IMR-90 (cell line): Measurements from ENCODE around the gene ERBB4. TPM values are rescaled to one million over a fixed set of nuclear protein-coding genes. Genes with fewer than 3 reads are reported as not detected.

Experiments
- ATAC-seq: fragments of 200-7000 bp; cut with Tn5 transposase; 2 replicates; pipeline ENCODE4 v1.9.1; 2020; ENCODE audit warnings: low read depth, mild to moderate bottlenecking, moderate library complexity
- BruUV-seq: library from RNA; stranded (reverse); fragments of 400-500 nt; replicated peaks from 2 replicates; lab custom pipeline; 2021; lab: Mats Ljungman, UMichigan
- CTCF ChIA-PET: fragments of 300-600 bp; formaldehyde crosslinking; extraction: SDS; loops from one replicate; lab custom pipeline; 2021; ENCODE audit warnings: antibody characterized with exemption; lab: Yijun Ruan, JAX
- POLR2A ChIA-PET: fragments of 300-600 bp; sonication (Branson Sonifier 250); formaldehyde crosslinking; loops from one replicate; lab custom pipeline; 2022; ENCODE audit warnings: antibody characterized with exemption; ENCODE audit not compliant: unreplicated experiment; lab: Charles Lee
- DNase-seq: peaks from one replicate; pipeline ENCODE4 v3.0.0; 2013
- H2AFZ ChIP-seq: replicated peaks from 2 replicates; pipeline ENCODE3; 2013; ENCODE audit warnings: low read length, mild to moderate bottlenecking; ENCODE audit not compliant: poor library complexity
- H2AK5ac ChIP-seq: 2 replicates; pipeline ENCODE4 v1.6.1; 2013; ENCODE audit warnings: low read depth, low read length, inconsistent platforms
- H2AK9ac ChIP-seq: replicated peaks from 2 replicates; pipeline ENCODE3; 2013; ENCODE audit warnings: mild to moderate bottlenecking, low read depth, low read length, moderate library complexity; ENCODE audit not compliant: poor library complexity
- H2BK120ac ChIP-seq: 2 replicates; pipeline ENCODE4 v1.6.1; 2013; ENCODE audit warnings: low read depth, low read length, inconsistent platforms
- H2BK15ac ChIP-seq: 3 replicates; pipeline ENCODE4 v1.6.1; 2013; ENCODE audit warnings: low read depth, low read length, inconsistent platforms
- H2BK20ac ChIP-seq: 2 replicates; pipeline ENCODE4 v1.6.1; 2013; ENCODE audit warnings: low read depth, mild to moderate bottlenecking, inconsistent platforms, low read length, moderate library complexity
- H2BK5ac ChIP-seq: 2 replicates; pipeline ENCODE4 v1.6.1; 2013; ENCODE audit warnings: mild to moderate bottlenecking, low read depth, low read length, inconsistent platforms; ENCODE audit not compliant: poor library complexity, severe bottlenecking
- H3K14ac ChIP-seq: replicated peaks from 2 replicates; pipeline ENCODE4 v1.6.1; 2013; ENCODE audit warnings: low read depth, low read length, inconsistent platforms
- H3K18ac ChIP-seq: 2 replicates; pipeline ENCODE4 v1.6.1; 2013; ENCODE audit warnings: low read depth, low read length, control low read depth
- H3K23ac ChIP-seq: 2 replicates; pipeline ENCODE4 v1.6.1; 2013; ENCODE audit warnings: low read depth, low read length, inconsistent platforms
- H3K27ac ChIP-seq: 2 replicates; pipeline ENCODE4 v1.5.1; 2013; ENCODE audit warnings: mild to moderate bottlenecking, control low read depth, low read length; ENCODE audit not compliant: insufficient read depth
- H3K27me3 ChIP-seq: 2 replicates; pipeline ENCODE4 v1.6.1; 2013; ENCODE audit warnings: low read length; ENCODE audit not compliant: control insufficient read depth, insufficient read depth
- H3K36me3 ChIP-seq: 2 replicates; pipeline ENCODE4 v1.6.1; 2013; ENCODE audit warnings: low read length, mixed read lengths; ENCODE audit not compliant: control insufficient read depth, insufficient read depth
- H3K4ac ChIP-seq: 2 replicates; pipeline ENCODE4 v1.6.1; 2013; ENCODE audit warnings: low read depth, low read length, inconsistent platforms
- H3K4me1 ChIP-seq: 2 replicates; pipeline ENCODE4 v1.6.1; 2013; ENCODE audit warnings: low read length, mixed read lengths; ENCODE audit not compliant: control insufficient read depth, insufficient read depth
- H3K4me2 ChIP-seq: 2 replicates; pipeline ENCODE4 v1.6.1; 2013; ENCODE audit warnings: low read depth, mild to moderate bottlenecking, control low read depth, low read length, moderate library complexity
- H3K4me3 ChIP-seq: 2 replicates; pipeline ENCODE4 v1.5.1; 2013; ENCODE audit warnings: low read depth, mild to moderate bottlenecking, control low read depth, low read length, moderate library complexity; ENCODE audit not compliant: insufficient read depth
- H3K56ac ChIP-seq: 2 replicates; pipeline ENCODE4 v1.6.1; 2013; ENCODE audit warnings: low read length, inconsistent platforms; ENCODE audit not compliant: insufficient read depth; ENCODE audit errors: extremely low read depth
- H3K79me1 ChIP-seq, 2 experiments: 2 replicates each; pipeline ENCODE4 v1.6.1; 2013; ENCODE audit warnings: low read length in 2 of 2, inconsistent platforms in 1 of 2, low read depth in 1 of 2
- H3K9ac ChIP-seq: 2 replicates; pipeline ENCODE4 v1.6.1; 2013; ENCODE audit warnings: low read depth, low read length, control low read depth
- H3K9me1 ChIP-seq: 2 replicates; pipeline ENCODE4 v1.6.1; 2013; ENCODE audit warnings: low read length, inconsistent platforms; ENCODE audit not compliant: insufficient read depth
- H3K9me3 ChIP-seq: 2 replicates; pipeline ENCODE4 v1.6.1; 2013; ENCODE audit warnings: low read length; ENCODE audit not compliant: control insufficient read depth, insufficient read depth
- H4K20me1 ChIP-seq: 2 replicates; pipeline ENCODE4 v1.6.1; 2013; ENCODE audit warnings: low read length, inconsistent platforms; ENCODE audit not compliant: insufficient read depth
- H4K5ac ChIP-seq: 2 replicates; pipeline ENCODE4 v1.6.1; 2013; ENCODE audit warnings: mild to moderate bottlenecking, low read depth, low read length, control low read depth
- H4K8ac ChIP-seq, 2 experiments: 2 replicates each; pipeline ENCODE4 v1.6.1; 2013; ENCODE audit warnings: low read depth in 2 of 2, low read length in 2 of 2, control low read depth in 1 of 2, inconsistent platforms in 1 of 2
- H4K91ac ChIP-seq: 2 replicates; pipeline ENCODE4 v1.6.1; 2013; ENCODE audit warnings: low read depth, low read length, inconsistent platforms; ENCODE audit not compliant: insufficient read depth
- FOS ChIP-seq: fragments of 150-350 bp; IDR thresholded peaks from 2 replicates; pipeline ENCODE4 v1.6.1; 2016; ENCODE audit warnings: low read depth, low read length
- MAZ ChIP-seq: IDR thresholded peaks from 2 replicates; pipeline ENCODE4 v1.6.1; 2012; ENCODE audit warnings: low read depth, mild to moderate bottlenecking, low read length, improper control_type of control experiment, moderate library complexity, borderline replicate concordance
- MXI1 ChIP-seq: IDR thresholded peaks from 2 replicates; pipeline ENCODE4 v1.6.1; 2012; ENCODE audit warnings: low read depth, mild to moderate bottlenecking, low read length, moderate library complexity, borderline replicate concordance
- NFE2L2 ChIP-seq: fragments of 150-350 bp; IDR thresholded peaks from 2 replicates; pipeline ENCODE4 v1.6.1; 2016; ENCODE audit warnings: low read depth, mild to moderate bottlenecking, low read length
- POLR2A ChIP-seq: IDR thresholded peaks from 2 replicates; pipeline ENCODE4 v1.6.1; 2012; ENCODE audit warnings: mild to moderate bottlenecking, low read depth, low read length
- RFX5 ChIP-seq: IDR thresholded peaks from 2 replicates; pipeline ENCODE4 v1.8.0; 2012; ENCODE audit warnings: low read depth, mild to moderate bottlenecking, low read length, moderate library complexity
- SMC3 ChIP-seq: fragments of 150-350 bp; IDR thresholded peaks from 2 replicates; pipeline ENCODE4 v1.6.1; 2016; ENCODE audit warnings: low read depth, mild to moderate bottlenecking, antibody characterized with exemption, low read length, moderate library complexity
- WGBS, 2 experiments: methylation state at CpG; one replicate each; pipeline versions ENCODE4 v1.1.5 to v1.1.7; 2013; ENCODE audit warnings: missing lambda C conversion rate in 2 of 2; ENCODE audit not compliant: insufficient read length in 1 of 2; ENCODE audit errors: extremely low coverage in 2 of 2; 5-methylcytosine and 5-hydroxymethylcytosine counted together
- dilution Hi-C: fragments of 300-500 bp; cut with HindIII; formaldehyde crosslinking; loops from one replicate; pipeline ENCODE4 v1.14.3; 2018; ENCODE audit warnings: low sequenced_read_pairs; ENCODE audit not compliant: unreplicated experiment
- in situ Hi-C: fragments of 300-500 bp; cut with MboI; formaldehyde crosslinking; loops from 3 replicates; pipeline ENCODE4 v1.14.3; 2019; ENCODE audit warnings: low sequenced_read_pairs, inconsistent platforms, mixed read lengths
- intact Hi-C: fragments of 100-400 bp; cut with micrococcal nuclease; formaldehyde crosslinking; loops from 2 replicates; pipeline ENCODE4 v1.10.0; 2022
- polyA plus RNA-seq, 3 experiments: library from polyadenylated mRNA; depleted of rRNA; stranded (reverse); fragments of >200 nt; gene quantifications; 2 replicates each; pipeline ENCODE4 v1.2.3, GENCODE V29; 2012; ENCODE audit warnings: low replicate concordance in 1 of 3
- total RNA-seq: library from RNA; depleted of rRNA; stranded (reverse); fragments of >200 nt; gene quantifications from 2 replicates; pipeline ENCODE4 v1.2.3, GENCODE V29; 2012

Gene ERBB4
- total and polyA plus RNA-seq, 2 of the 4 experiments (the other 2 are of a cell fraction): not detected

DNA sequence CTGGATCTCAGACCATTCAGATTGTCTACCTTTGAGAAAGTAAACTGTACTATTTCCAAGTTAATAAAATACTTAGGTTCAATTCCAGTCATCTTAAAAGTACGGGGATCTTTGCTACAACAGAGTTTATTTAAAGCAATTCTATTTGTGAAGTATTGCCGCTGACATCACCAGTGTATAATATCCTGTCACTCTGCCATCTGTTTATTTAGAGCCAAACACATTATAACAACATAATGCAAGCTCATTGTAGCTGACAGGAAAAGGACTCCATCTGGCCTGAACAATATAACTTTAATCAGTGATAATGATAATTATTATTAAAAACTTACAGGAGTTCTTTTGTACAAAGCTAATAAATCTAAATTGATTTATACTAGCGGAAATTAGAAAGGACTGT is 786.8 kb downstream of the ERBB4 start:
- Histone ChIP-seq H3K14ac (no peak overlapping the region), H4K91ac (no peak overlapping the region), H3K79me1 (no peaks in the 10 kb centered on the region), H3K4me2 (no peak overlapping the region), H3K4me1 (no peaks in the 10 kb centered on the region), H3K27ac (no peak overlapping the region), H2AFZ (no peak overlapping the region), H2BK15ac (no peak overlapping the region), H2BK120ac (no peak overlapping the region), H4K5ac (no peak overlapping the region), H3K18ac (no peak overlapping the region), H4K20me1 (no peaks in the 10 kb centered on the region), H2AK9ac (no peak overlapping the region), H3K23ac (no peak overlapping the region), H3K9me1 (no peaks in the 10 kb centered on the region), H3K4me3 (no peak overlapping the region), H3K27me3 (no peaks in the 10 kb centered on the region), H2AK5ac (no peak overlapping the region), H3K9me3 (no peaks in the 10 kb centered on the region), H4K8ac (no peak overlapping the region), H3K4ac (no peak overlapping the region), H2BK5ac (no peak overlapping the region), H2BK20ac (no peak overlapping the region), H3K56ac (no peak overlapping the region), H3K36me3 (no peaks in the 10 kb centered on the region), H3K9ac (no peak overlapping the region)
- TF ChIP-seq POLR2A (no peak), NFE2L2 (no peak), MXI1 (no peak), RFX5 (no peak), FOS (no peak), MAZ (no peak), SMC3 (no peak)
- CTCF ChIA-PET: no interaction called here
- no peak for ATAC-seq
- in situ Hi-C loops (loop anchor here (10.0 kb wide), 1 partner anchor 803 kb away; no protein-coding TSS in a partner anchor), dilution Hi-C loops (no loop called here), intact Hi-C loops (no loop called here)
- no CpG with 5 or more reads among the region's 3 CpGs for WGBS, 2 experiments
- no TSS peak for BruUV-seq
- POLR2A ChIA-PET: no interaction called here
- no peak for DNase-seq
